MM.1S (cell line): ENCODE results near the gene TYRO3.
"Not testable (repeated sequence)": the region's sequence is repeated elsewhere in the genome, so short reads cannot be mapped to it uniquely, and the experiment has no call there.

Experiments used
- DNase-seq: peaks from one replicate; pipeline ENCODE4 v3.0.0-alpha.2; 2015
- H2AFZ ChIP-seq: fragments of 300-600 bp; sonication (generic); 2 replicates; pipeline ENCODE4 v1.6.0; 2016; ENCODE audit warnings: antibody characterized with exemption, low read length
- H3F3A ChIP-seq: fragments of 300-600 bp; sonication (generic); 2 replicates; pipeline ENCODE4 v1.6.1; 2016; ENCODE audit warnings: mild to moderate bottlenecking, antibody characterized with exemption, low read length, moderate library complexity, mixed read lengths; ENCODE audit not compliant: insufficient read depth
- H3K27ac ChIP-seq: fragments of 300-600 bp; sonication (generic); 2 replicates; pipeline ENCODE4 v1.5.1; 2016; ENCODE audit warnings: mild to moderate bottlenecking, low read length
- H3K27me3 ChIP-seq: fragments of 300-600 bp; sonication (generic); replicated peaks from 2 replicates; pipeline ENCODE4 v1.6.0; 2016; ENCODE audit warnings: low read length; ENCODE audit not compliant: insufficient read depth
- H3K36me3 ChIP-seq: fragments of 300-600 bp; sonication (generic); replicated peaks from 2 replicates; pipeline ENCODE4 v1.6.1; 2016; ENCODE audit warnings: mild to moderate bottlenecking, low read length, mixed read lengths; ENCODE audit not compliant: insufficient read depth
- H3K4me1 ChIP-seq: fragments of 300-600 bp; sonication (generic); 2 replicates; pipeline ENCODE4 v1.6.1; 2016; ENCODE audit warnings: low read length, mixed read lengths
- H3K4me2 ChIP-seq: fragments of 300-600 bp; sonication (generic); 2 replicates; pipeline ENCODE4 v1.6.0; 2016; ENCODE audit warnings: low read depth, low read length
- H3K4me3 ChIP-seq: fragments of 300-600 bp; sonication (generic); 2 replicates; pipeline ENCODE4 v1.5.1; 2016; ENCODE audit warnings: low read length, mixed read lengths
- H3K79me2 ChIP-seq: fragments of 300-600 bp; sonication (generic); 2 replicates; pipeline ENCODE4 v1.6.1; 2016; ENCODE audit warnings: mixed run types, low read length, mixed read lengths
- H3K9ac ChIP-seq: fragments of 300-600 bp; sonication (generic); 2 replicates; pipeline ENCODE4 v1.6.1; 2016; ENCODE audit warnings: low read length, mixed read lengths
- H3K9me2 ChIP-seq: fragments of 300-600 bp; sonication (generic); replicated peaks from 2 replicates; pipeline ENCODE4 v1.6.1; 2016; ENCODE audit warnings: mild to moderate bottlenecking, low read length, mixed read lengths; ENCODE audit not compliant: insufficient read depth
- H3K9me3 ChIP-seq: fragments of 300-600 bp; sonication (generic); replicated peaks from 2 replicates; pipeline ENCODE4 v1.6.1; 2016; ENCODE audit warnings: mild to moderate bottlenecking, low read length, mixed read lengths; ENCODE audit not compliant: insufficient read depth
- H4K20me1 ChIP-seq: fragments of 300-600 bp; sonication (generic); 2 replicates; pipeline ENCODE4 v1.6.1; 2016; ENCODE audit warnings: mild to moderate bottlenecking, low read length, moderate library complexity, mixed read lengths; ENCODE audit not compliant: insufficient read depth
- CTCF ChIP-seq: fragments of 300-600 bp; sonication (generic); IDR thresholded peaks from 2 replicates; pipeline ENCODE4 v1.5.1; 2016; ENCODE audit warnings: antibody characterized with exemption, low read length, mixed read lengths
- EZH2 ChIP-seq: fragments of 300-600 bp; sonication (generic); optimal IDR thresholded peaks from 2 replicates; pipeline ENCODE3; 2017; ENCODE audit warnings: low read depth, mild to moderate bottlenecking, antibody characterized with exemption, low read length, mixed read lengths
- EZH2phosphoT487 ChIP-seq: fragments of 300-600 bp; sonication (generic); IDR thresholded peaks from 2 replicates; pipeline ENCODE4 v1.6.1; 2018; ENCODE audit warnings: antibody characterized with exemption, low read length

TYRO3 gene

GRCh38 chr15:41567261-41567660 is 8.2 kb downstream of the TYRO3 start:
- H3K27me3 ChIP-seq, result no peaks in the 10 kb centered on the region
- H3K36me3 ChIP-seq, result no peaks in the 10 kb centered on the region
- no peak for TF ChIP-seq EZH2phosphoT487
- no peak for TF ChIP-seq CTCF
- TF ChIP-seq EZH2, result no peak
- H3K27ac ChIP-seq, result no peak overlapping the region
- no peak overlapping the region for H3K4me3 ChIP-seq
- H3K9me3 ChIP-seq, result no peaks in the 10 kb centered on the region
- no peak overlapping the region for H2AFZ ChIP-seq
- H3K9me2 ChIP-seq, result no peaks in the 10 kb centered on the region
- no peaks in the 10 kb centered on the region for H3F3A ChIP-seq
- H3K4me2 ChIP-seq, result no peak overlapping the region
- H3K79me2 ChIP-seq, result no peaks in the 10 kb centered on the region
- no peaks in the 10 kb centered on the region for H3K4me1 ChIP-seq
- no peak overlapping the region for H3K9ac ChIP-seq
- DNase-seq, result no peak
- H4K20me1 ChIP-seq, result no peaks in the 10 kb centered on the region

- DNase-seq, result no peak
- no peak overlapping the region for H3K4me3 ChIP-seq
Measured at GRCh38 chr15:41567862-41568261, 8.8 kb downstream of the TYRO3 start.

GRCh38 chr15:41568350-41569017 is 9.5 kb downstream of the TYRO3 start:
- Histone ChIP-seq H3K79me2 (no peaks in the 10 kb centered on the region), H3K27ac (no peak overlapping the region), H3K9me3 (no peaks in the 10 kb centered on the region), H3F3A (no peaks in the 10 kb centered on the region), H2AFZ (no peak overlapping the region), H3K4me3 (no peak overlapping the region), H3K9ac (no peak overlapping the region), H3K36me3 (no peaks in the 10 kb centered on the region), H3K4me1 (no peaks in the 10 kb centered on the region), H4K20me1 (no peaks in the 10 kb centered on the region), H3K27me3 (no peaks in the 10 kb centered on the region), H3K9me2 (no peaks in the 10 kb centered on the region), H3K4me2 (no peak overlapping the region)
- no peak for TF ChIP-seq EZH2
- TF ChIP-seq EZH2phosphoT487, result no peak
- TF ChIP-seq CTCF, result no peak
- no peak for DNase-seq

More at GRCh38 chr15:41567862-41568261, 8.8 kb downstream of the TYRO3 start:
- H3K4me1 ChIP-seq, result no peaks in the 10 kb centered on the region
- H3K9me2 ChIP-seq, result no peaks in the 10 kb centered on the region
- H3F3A ChIP-seq, result no peaks in the 10 kb centered on the region
- no peaks in the 10 kb centered on the region for H3K9me3 ChIP-seq
- H3K9ac ChIP-seq, result no peak overlapping the region
- no peaks in the 10 kb centered on the region for H4K20me1 ChIP-seq
- H3K4me2 ChIP-seq, result no peak overlapping the region
- H3K36me3 ChIP-seq, result no peaks in the 10 kb centered on the region
- H3K27ac ChIP-seq, result no peak overlapping the region
- no peaks in the 10 kb centered on the region for H3K79me2 ChIP-seq
- no peaks in the 10 kb centered on the region for H3K27me3 ChIP-seq
- TF ChIP-seq EZH2phosphoT487 (no peak), CTCF (no peak)
- no peak overlapping the region for H2AFZ ChIP-seq

GRCh38 chr15:41569232-41569631 is 10.2 kb downstream of the TYRO3 start:
- H3K9ac ChIP-seq, H3K9me2 ChIP-seq, H3K4me3 ChIP-seq, H3K36me3 ChIP-seq, H3F3A ChIP-seq, H3K79me2 ChIP-seq, H3K27ac ChIP-seq, H3K4me2 ChIP-seq, H3K27me3 ChIP-seq, DNase-seq, H3K4me1 ChIP-seq, H3K9me3 ChIP-seq, H4K20me1 ChIP-seq, H2AFZ ChIP-seq: not testable (repeated sequence)
